Activated CD4-positive, alpha-beta T cell treated with anti-CD3 and anti-CD28 coated beads, Interleukin-10, Interleukin-2, amounts not matched to agents 100 ng/mL and 50 ng/mL, durations not matched to agents 16 hours and 8 hours (primary cell): ENCODE results near the gene RTP3.
"Not testable (repeated sequence)": the region's sequence is repeated elsewhere in the genome, so short reads cannot be mapped to it uniquely, and the experiment has no call there.

Experiments used
- DNase-seq: peaks from one replicate; pipeline ENCODE4 v3.0.0-alpha.2; 2020

The RTP3 gene

GRCh38 chr3:46520531-46520930 lies 22.8 kb downstream of the RTP3 start:
- DNase-seq, result no peak

- no peak for DNase-seq
Observed at GRCh38 chr3:46521096-46521495, 23.3 kb downstream of the RTP3 start.

- DNase-seq, result not testable (repeated sequence)
Observed at GRCh38 chr3:46522201-46522600, 24.4 kb downstream of the RTP3 start.

- DNase-seq, result no peak
Observed at GRCh38 chr3:46523556-46523955, 25.8 kb downstream of the RTP3 start.

- DNase-seq, result no peak
Observed at GRCh38 chr3:46524008-46524407, 26.2 kb downstream of the RTP3 start.

- no peak for DNase-seq
Observed at GRCh38 chr3:46524832-46525231, 27.1 kb downstream of the RTP3 start.

- no peak for DNase-seq
Observed at GRCh38 chr3:46527239-46527638, 29.5 kb downstream of the RTP3 start.

- DNase-seq, result no peak
Observed at GRCh38 chr3:46533091-46533490, 35.3 kb downstream of the RTP3 start.

GRCh38 chr3:46535746-46536145 lies 38.0 kb downstream of the RTP3 start:
- no peak for DNase-seq

- no peak for DNase-seq
Observed at GRCh38 chr3:46536758-46537157, 39.0 kb downstream of the RTP3 start.

- DNase-seq, result no peak
Observed at GRCh38 chr3:46537316-46537715, 39.5 kb downstream of the RTP3 start.

- no peak for DNase-seq
Observed at GRCh38 chr3:46537779-46538178, 40.0 kb downstream of the RTP3 start.

- not testable (repeated sequence) for DNase-seq
Observed at GRCh38 chr3:46538425-46538802, 40.6 kb downstream of the RTP3 start.

- DNase-seq, result peak; percentile 94
Observed at GRCh38 chr3:46538803-46539442, 41.1 kb downstream of the RTP3 start.

GRCh38 chr3:46539443-46540005 lies 41.7 kb downstream of the RTP3 start:
- no peak for DNase-seq

- no peak for DNase-seq
Observed at GRCh38 chr3:46540550-46540949, 42.8 kb downstream of the RTP3 start.

GRCh38 chr3:46541835-46542234 lies 44.1 kb downstream of the RTP3 start:
- DNase-seq, result no peak

- DNase-seq, result no peak
Observed at GRCh38 chr3:46542344-46542743, 44.6 kb downstream of the RTP3 start.

GRCh38 chr3:46542801-46543201 lies 45.0 kb downstream of the RTP3 start:
- no peak for DNase-seq

- no peak for DNase-seq
Observed at GRCh38 chr3:46544771-46545503, 47.2 kb downstream of the RTP3 start.

- DNase-seq, result no peak
Observed at GRCh38 chr3:46545818-46546630, 48.2 kb downstream of the RTP3 start.

GRCh38 chr3:46546896-46547440 lies 49.2 kb downstream of the RTP3 start:
- no peak for DNase-seq

- DNase-seq, result not testable (repeated sequence)
Observed at GRCh38 chr3:46548611-46549010, 50.8 kb downstream of the RTP3 start.
